DMS 273 (cell line): ENCODE data around the gene SEMA5A.

Experiments used
- DNase-seq: peaks from one replicate; lab custom pipeline; 2025; ENCODE audit not compliant: unreplicated experiment; lab: John Stamatoyannopoulos, UW

The SEMA5A gene

DNA sequence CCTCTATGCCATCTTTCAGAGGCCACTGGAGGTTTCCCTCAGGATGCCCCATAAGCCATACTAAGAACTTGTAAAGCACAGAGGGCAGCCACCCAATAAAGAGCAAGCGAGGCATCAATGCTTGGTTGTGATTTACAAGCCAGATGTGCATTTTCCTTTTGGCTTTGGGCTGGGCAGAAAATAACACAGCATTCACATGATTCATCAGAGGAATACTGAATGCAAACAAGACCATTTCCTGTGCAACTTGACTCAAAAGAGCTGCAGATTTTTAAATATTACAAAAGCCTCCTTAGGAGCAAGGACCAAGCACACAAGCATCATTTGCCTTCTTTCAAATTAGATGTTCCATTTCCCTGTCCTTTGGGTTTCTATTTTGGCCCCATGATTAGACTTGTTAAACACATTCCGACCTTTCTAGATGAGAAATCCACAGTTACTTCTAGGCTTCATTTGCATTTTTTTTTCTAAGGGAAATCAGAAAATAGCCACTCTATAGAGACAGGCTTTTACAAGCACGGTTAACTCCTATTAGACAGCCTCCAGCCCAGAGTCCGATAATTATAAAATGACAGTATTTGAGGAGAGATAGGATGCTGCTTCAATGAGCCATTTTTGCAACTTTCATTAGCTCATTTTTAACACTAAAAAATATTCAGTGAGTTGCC lies 207.8 kb downstream of the SEMA5A start:
- no peak for DNase-seq

DNA sequence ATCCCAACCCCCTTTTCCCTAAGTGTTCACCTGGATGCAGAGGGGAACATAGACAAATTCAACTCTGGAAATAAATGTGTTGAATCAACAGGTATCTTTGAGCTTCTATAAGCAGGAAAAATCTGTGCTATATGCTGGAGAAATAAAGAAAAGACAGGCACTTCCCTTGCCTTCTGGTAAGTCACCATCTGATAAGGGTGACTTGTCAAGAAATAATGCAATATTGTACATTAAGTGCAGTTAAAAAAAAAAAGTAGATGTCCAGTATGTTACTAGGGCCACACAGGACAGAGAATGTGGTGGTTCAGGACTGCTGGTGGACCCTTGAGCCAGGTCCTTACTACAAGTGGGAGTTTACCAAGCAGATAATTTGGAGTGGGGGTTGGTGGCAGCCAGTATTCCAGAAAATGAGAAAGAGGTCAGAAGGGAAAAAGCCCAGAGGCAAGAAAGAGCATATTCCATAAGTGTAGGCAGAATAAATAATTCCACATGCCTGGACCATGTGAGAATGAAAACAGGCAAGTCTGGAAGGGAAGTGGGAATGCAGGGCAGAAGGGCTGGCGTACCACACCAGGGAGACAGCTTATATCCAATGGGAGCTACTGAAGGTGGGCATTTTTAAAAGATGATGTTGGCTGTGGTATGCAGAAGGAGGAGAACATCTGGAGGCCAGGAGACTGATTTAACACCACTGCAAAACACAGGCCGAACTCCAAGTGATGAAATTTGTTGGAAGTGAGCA lies 209.9 kb downstream of the SEMA5A start:
- DNase-seq: no peak

GRCh38 chr5:9335269-9335668 lies 210.6 kb downstream of the SEMA5A start:
- no peak for DNase-seq

- no peak for DNase-seq
Measured at GRCh38 chr5:9332026-9332425, 213.8 kb downstream of the SEMA5A start.

DNA sequence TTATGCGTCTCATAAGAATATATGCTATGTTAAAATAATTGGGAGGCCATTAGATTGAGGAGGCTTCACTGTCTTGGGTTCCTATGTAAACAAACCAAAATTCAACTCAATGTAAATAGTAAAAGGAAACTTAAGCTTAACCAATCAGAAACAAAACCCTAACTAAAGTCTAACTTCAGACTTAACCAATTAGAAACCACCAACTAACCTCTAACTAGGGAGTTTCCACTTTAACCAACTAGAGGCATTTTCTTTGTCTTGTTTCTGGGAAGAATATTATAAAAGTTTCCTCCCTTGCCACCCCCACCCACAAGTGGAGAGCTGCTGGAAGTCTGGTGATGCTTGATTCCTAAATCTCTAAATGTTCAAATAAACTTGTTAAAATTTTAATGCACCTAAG lies 214.5 kb downstream of the SEMA5A start:
- no peak for DNase-seq

- DNase-seq: no peak
Measured at GRCh38 chr5:9329125-9329524, 216.8 kb downstream of the SEMA5A start.

GRCh38 chr5:9325549-9325948 lies 220.3 kb downstream of the SEMA5A start:
- no peak for DNase-seq

DNA sequence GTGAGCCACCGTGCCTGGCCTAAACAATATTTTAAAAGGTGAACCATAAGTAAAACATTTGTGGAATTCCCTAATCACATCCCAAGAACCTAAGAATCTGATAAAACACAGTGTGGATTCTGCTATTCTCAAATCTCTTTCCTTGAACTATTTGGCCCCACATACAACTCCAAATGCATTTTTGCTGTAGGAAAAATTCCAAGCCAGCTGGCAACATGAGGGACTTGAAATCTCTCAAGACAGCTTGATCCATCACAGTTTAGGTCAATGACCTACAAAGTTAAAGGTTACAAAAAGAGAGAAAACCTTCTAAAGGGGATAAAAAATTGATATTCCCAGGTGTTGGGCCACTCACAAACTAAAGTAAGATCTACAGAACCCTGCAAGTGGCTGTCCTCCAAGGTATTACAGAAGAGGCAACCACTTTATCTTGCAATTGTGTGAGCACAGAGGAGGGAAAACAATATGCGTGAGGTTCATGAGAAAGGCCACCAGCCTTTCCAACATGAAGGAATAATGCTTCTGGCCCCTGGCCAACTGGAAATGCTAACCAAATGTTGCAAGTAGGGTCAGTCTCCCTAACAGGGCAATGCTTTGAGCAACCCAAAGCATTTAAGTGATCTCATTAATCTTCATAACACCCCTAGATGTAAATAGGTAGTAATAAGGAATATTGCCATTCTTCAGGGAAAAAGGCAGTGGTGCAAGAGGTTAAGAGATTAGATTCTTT lies 221.4 kb downstream of the SEMA5A start:
- DNase-seq: no peak

GRCh38 chr5:9320652-9321051 lies 225.2 kb downstream of the SEMA5A start:
- DNase-seq: no peak

- DNase-seq: no peak
Measured at GRCh38 chr5:9318031-9318430, 227.8 kb downstream of the SEMA5A start.

GRCh38 chr5:9316733-9317132 lies 229.1 kb downstream of the SEMA5A start:
- DNase-seq: no peak

DNA sequence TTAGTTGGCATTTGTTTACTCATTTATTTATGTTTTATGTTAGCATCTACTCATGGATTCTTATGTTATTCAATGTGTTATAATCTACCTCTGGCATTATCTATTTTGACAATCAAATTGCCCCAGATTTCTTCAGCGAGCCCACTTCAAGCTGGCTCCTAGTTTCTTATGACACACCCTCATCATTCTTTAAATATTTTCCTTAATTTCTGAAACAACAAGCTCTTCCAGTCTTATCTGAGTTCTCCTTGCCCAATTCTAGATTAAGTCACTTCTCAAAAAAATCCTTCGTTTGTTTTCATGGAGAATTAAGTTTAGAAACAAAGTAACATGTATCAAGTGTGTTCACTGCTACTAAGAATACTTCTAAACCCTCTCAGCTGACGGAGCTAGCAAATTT lies 229.8 kb downstream of the SEMA5A start:
- no peak for DNase-seq

DNA sequence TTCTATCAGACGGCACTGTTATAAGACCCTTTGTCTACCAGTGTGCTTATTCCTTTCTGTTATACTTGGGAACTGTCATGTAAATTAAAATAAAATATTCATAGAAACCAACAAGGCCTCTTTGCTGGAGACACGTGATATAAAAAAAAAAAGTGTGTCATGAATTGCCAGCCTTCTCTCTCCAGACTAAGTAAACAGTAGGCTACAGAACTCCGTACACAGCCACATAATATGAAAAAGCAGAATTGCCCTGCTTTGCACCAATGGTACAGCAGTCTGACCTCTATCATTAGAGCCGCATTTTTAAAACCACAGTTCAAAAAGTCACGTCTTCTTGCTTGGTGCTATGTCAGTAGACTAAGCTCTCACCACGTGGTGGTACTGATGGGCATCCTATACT lies 231.3 kb downstream of the SEMA5A start:
- no peak for DNase-seq

DNA sequence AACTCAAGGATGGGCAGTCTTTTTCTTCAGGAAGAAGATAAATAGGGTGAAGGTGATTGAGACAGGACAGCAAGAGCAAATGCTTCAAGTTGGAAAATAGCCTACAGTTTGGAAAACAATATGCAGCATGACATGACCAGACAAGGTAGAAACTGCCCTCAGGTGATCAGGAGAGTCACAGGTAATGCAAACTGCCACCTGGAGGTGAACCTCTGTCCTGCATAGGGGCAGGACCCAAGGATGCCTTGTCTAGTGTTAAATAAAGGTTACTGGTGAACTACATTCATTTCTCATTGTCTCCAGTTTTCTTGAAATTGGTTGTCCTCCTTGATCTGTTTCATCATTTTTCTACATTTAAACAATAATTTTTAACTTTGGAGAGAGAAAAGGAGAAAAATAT lies 232.1 kb downstream of the SEMA5A start:
- DNase-seq: no peak

GRCh38 chr5:9307150-9307549 lies 238.7 kb downstream of the SEMA5A start:
- no peak for DNase-seq

GRCh38 chr5:9302218-9302617 lies 243.7 kb downstream of the SEMA5A start:
- DNase-seq: no peak

DNA sequence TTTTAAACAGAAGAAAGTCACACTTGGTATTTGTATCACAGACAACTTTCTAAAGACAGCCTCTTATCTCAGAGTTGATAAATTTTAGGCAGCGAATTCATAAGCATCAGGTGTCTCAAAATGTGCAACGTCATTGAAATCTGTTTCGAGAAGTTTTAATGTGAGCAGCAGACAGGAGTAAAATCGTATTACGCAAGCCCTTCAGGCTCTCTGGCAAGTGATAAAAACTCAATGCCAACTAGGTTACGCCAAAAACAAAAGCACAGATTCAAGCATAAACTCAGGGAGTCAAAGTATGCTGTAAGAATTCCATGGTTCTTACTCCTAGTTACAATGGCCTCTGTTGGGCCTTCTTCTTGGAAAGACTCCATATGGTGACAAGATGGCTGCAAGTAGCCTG lies 244.7 kb downstream of the SEMA5A start:
- no peak for DNase-seq

GRCh38 chr5:9297134-9297533 lies 248.7 kb downstream of the SEMA5A start:
- no peak for DNase-seq

GRCh38 chr5:9295466-9295801 lies 250.4 kb downstream of the SEMA5A start:
- DNase-seq: no peak

GRCh38 chr5:9294793-9295465 lies 250.9 kb downstream of the SEMA5A start:
- no peak for DNase-seq

DNA sequence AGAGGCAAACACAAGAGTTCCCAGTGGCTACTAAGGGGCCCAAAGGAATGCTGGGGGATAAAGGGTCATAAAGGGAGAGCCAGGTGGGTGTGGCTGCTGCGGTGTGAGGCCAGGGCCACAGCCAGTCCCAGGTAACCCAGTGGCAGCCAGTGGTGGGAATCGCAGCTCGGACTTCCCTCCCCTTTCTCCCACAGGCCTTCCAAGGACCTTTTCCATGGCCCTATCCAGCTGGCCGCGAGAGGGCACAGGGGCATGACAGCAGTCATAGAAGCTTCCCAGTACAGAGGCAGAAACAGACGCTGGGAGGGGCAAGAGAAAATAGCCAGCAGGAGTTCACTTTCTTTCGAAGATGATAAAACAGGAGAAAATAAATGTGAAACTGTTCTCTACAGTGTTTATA lies 257.6 kb downstream of the SEMA5A start:
- DNase-seq: no peak
